HCT116 (cell line): ENCODE results near the gene SLC9A9.

Experiments
- ATF3 ChIP-seq: IDR thresholded peaks from 2 replicates; pipeline ENCODE4 v1.6.1; 2012
- CTCF ChIP-seq, 3 experiments: fragments of 200-600 bp in 1 of 3; sonication (generic) in 1 of 3; IDR thresholded peaks in 2 of 3; conservative IDR thresholded peaks in 1 of 3; 2 replicates each; pipeline ENCODE4 v1.5.1; 2012 to 2017; ENCODE audit warnings: low read depth in 2 of 3, low read length in 2 of 3, antibody characterized with exemption in 1 of 3, borderline replicate concordance in 1 of 3, control low read depth in 1 of 3, mild to moderate bottlenecking in 1 of 3, mixed read lengths in 1 of 3, mixed run types in 1 of 3, moderate library complexity in 1 of 3; ENCODE audit not compliant: insufficient read depth in 1 of 3
- EGR1 ChIP-seq: IDR thresholded peaks from 2 replicates; pipeline ENCODE4 v1.6.1; 2012; ENCODE audit warnings: low read depth
- EZH2 ChIP-seq: fragments of 200-600 bp; sonication (generic); IDR thresholded peaks from 2 replicates; pipeline ENCODE4 v1.6.1; 2017; ENCODE audit warnings: antibody characterized with exemption, mixed run types
- EZH2phosphoT487 ChIP-seq: fragments of 200-600 bp; IDR thresholded peaks from 2 replicates; pipeline ENCODE4 v1.6.1; 2018; ENCODE audit warnings: antibody characterized with exemption, borderline replicate concordance
- POLR2A ChIP-seq: IDR thresholded peaks from 2 replicates; pipeline ENCODE4 v1.7.0; 2011; ENCODE audit warnings: borderline replicate concordance; ENCODE audit not compliant: insufficient read depth, insufficient read length; ENCODE audit errors: extremely low read depth
- POLR2AphosphoS5 ChIP-seq: IDR thresholded peaks from 2 replicates; pipeline ENCODE4 v1.6.1; 2011; ENCODE audit warnings: mild to moderate bottlenecking, low read depth, low read length, moderate library complexity
- RAD21 ChIP-seq: IDR thresholded peaks from 2 replicates; pipeline ENCODE4 v1.6.1; 2012; ENCODE audit warnings: low read depth, mild to moderate bottlenecking
- REST ChIP-seq: IDR thresholded peaks from 2 replicates; pipeline ENCODE4 v1.6.1; 2012; ENCODE audit warnings: low read depth
- SIN3A ChIP-seq: IDR thresholded peaks from 2 replicates; pipeline ENCODE4 v1.6.1; 2012; ENCODE audit warnings: low read depth
- SRF ChIP-seq: IDR thresholded peaks from 2 replicates; pipeline ENCODE4 v1.6.1; 2012; ENCODE audit warnings: low read depth
- ZNF274 ChIP-seq: fragments of 200-500 bp; sonication (Bioruptor generic); IDR thresholded peaks from 2 replicates; pipeline ENCODE4 v1.6.1; 2014; ENCODE audit warnings: mild to moderate bottlenecking, low read depth, low read length, inconsistent platforms

GRCh38 chr3:143601723-143602484 lies 246.4 kb downstream of the SLC9A9 start:
- TF ChIP-seq POLR2AphosphoS5 (no peak), ZNF274 (no peak), CTCF (IDR thresholded peaks at IDR 0.05 in 2 of 3, conservative IDR thresholded peaks at IDR 0.05 in 1 of 3; ENCODE audit: borderline replicate concordance in 1 of 3, insufficient read depth in 1 of 3, low read depth in 2 of 3, low read length in 2 of 3) (no peak), POLR2A (no peak), RAD21 (no peak), REST (no peak), EGR1 (no peak), SIN3A (no peak), EZH2phosphoT487 (no peak), ATF3 (no peak), SRF (no peak), EZH2 (no peak)
